GOT3 (cell line): ENCODE measurements around the gene KANK4.
"Not testable (repeated sequence)": the region's sequence is repeated elsewhere in the genome, so short reads cannot be mapped to it uniquely, and the experiment has no call there.

ENCODE experiments used
- DNase-seq: peaks from one replicate; lab custom pipeline; 2025; ENCODE audit warnings: mixed read lengths; lab: John Stamatoyannopoulos, UW

KANK4 gene

GRCh38 chr1:62237950-62238374, 81.3 kb downstream of the KANK4 start:
- no peak for DNase-seq

GRCh38 chr1:62237361-62237760, 81.9 kb downstream of the KANK4 start:
- DNase-seq: no peak

GRCh38 chr1:62235576-62235975, 83.7 kb downstream of the KANK4 start:
- DNase-seq: no peak

- no peak for DNase-seq
Observed at GRCh38 chr1:62234688-62235087, 84.5 kb downstream of the KANK4 start.

GRCh38 chr1:62233926-62234450, 85.2 kb downstream of the KANK4 start:
- no peak for DNase-seq

GRCh38 chr1:62232871-62233278, 86.4 kb downstream of the KANK4 start:
- no peak for DNase-seq

GRCh38 chr1:62230718-62231117, 88.5 kb downstream of the KANK4 start:
- no peak for DNase-seq

GRCh38 chr1:62229932-62230331, 89.3 kb downstream of the KANK4 start:
- DNase-seq: no peak

- no peak for DNase-seq
Observed at GRCh38 chr1:62229468-62229867, 89.8 kb downstream of the KANK4 start.

GRCh38 chr1:62228883-62229187, 90.4 kb downstream of the KANK4 start:
- DNase-seq: no peak

- no peak for DNase-seq
Observed at GRCh38 chr1:62228136-62228882, 90.9 kb downstream of the KANK4 start.

- DNase-seq: no peak
Observed at GRCh38 chr1:62227496-62227895, 91.7 kb downstream of the KANK4 start.

- no peak for DNase-seq
Observed at GRCh38 chr1:62224182-62224581, 95.1 kb downstream of the KANK4 start.

- no peak for DNase-seq
Observed at GRCh38 chr1:62222321-62222720, 96.9 kb downstream of the KANK4 start.

GRCh38 chr1:62221171-62221570, 98.1 kb downstream of the KANK4 start:
- DNase-seq: no peak

GRCh38 chr1:62220456-62220855, 98.8 kb downstream of the KANK4 start:
- not testable (repeated sequence) for DNase-seq

- no peak for DNase-seq
Observed at GRCh38 chr1:62218604-62219003, 100.6 kb downstream of the KANK4 start.

- no peak for DNase-seq
Observed at GRCh38 chr1:62213075-62213914, 105.9 kb downstream of the KANK4 start.

- DNase-seq: no peak
Observed at GRCh38 chr1:62212411-62212810, 106.8 kb downstream of the KANK4 start.

- no peak for DNase-seq
Observed at GRCh38 chr1:62210960-62211359, 108.3 kb downstream of the KANK4 start.

- DNase-seq: no peak
Observed at GRCh38 chr1:62209931-62210595, 109.2 kb downstream of the KANK4 start.

GRCh38 chr1:62208970-62209369, 110.3 kb downstream of the KANK4 start:
- no peak for DNase-seq

- no peak for DNase-seq
Observed at GRCh38 chr1:62208087-62208486, 111.1 kb downstream of the KANK4 start.
